H9 (cell line): Measurements from ENCODE around the gene BCAS1. TPM values are rescaled to one million over a fixed set of nuclear protein-coding genes. Genes with fewer than 3 reads are reported as not detected.

Experiments
- DNase-seq: peaks from one replicate; pipeline ENCODE4 v3.0.0-alpha.2; 2017
- H2AFZ ChIP-seq: one replicate; pipeline ENCODE4 v1.6.1; 2013; ENCODE audit warnings: mild to moderate bottlenecking, low read length, control low read depth, moderate library complexity
- H2AK5ac ChIP-seq: 2 replicates; pipeline ENCODE4 v1.6.1; 2013; ENCODE audit warnings: low read length, control low read depth, mixed read lengths; ENCODE audit not compliant: insufficient read length
- H2BK120ac ChIP-seq: one replicate; pipeline ENCODE4 v1.6.1; 2013; ENCODE audit warnings: low read depth, mild to moderate bottlenecking, low read length, control low read depth, inconsistent platforms; ENCODE audit not compliant: poor library complexity, severe bottlenecking
- H2BK12ac ChIP-seq: 2 replicates; pipeline ENCODE4 v1.6.1; 2013; ENCODE audit warnings: low read length, control low read depth, mixed read lengths, low read depth; ENCODE audit not compliant: insufficient read length
- H2BK15ac ChIP-seq: 2 replicates; pipeline ENCODE4 v1.6.1; 2013; ENCODE audit warnings: low read depth, low read length, control low read depth
- H2BK20ac ChIP-seq: one replicate; pipeline ENCODE4 v1.6.1; 2013; ENCODE audit warnings: low read depth, mild to moderate bottlenecking, low read length, control low read depth, inconsistent platforms; ENCODE audit not compliant: poor library complexity, severe bottlenecking
- H2BK5ac ChIP-seq: 2 replicates; pipeline ENCODE4 v1.6.1; 2013; ENCODE audit warnings: low read length, control low read depth, mixed read lengths; ENCODE audit not compliant: insufficient read length
- H3K14ac ChIP-seq: 2 replicates; pipeline ENCODE4 v1.6.1; 2013; ENCODE audit warnings: low read length, control low read depth; ENCODE audit not compliant: insufficient read depth
- H3K18ac ChIP-seq: 2 replicates; pipeline ENCODE4 v1.6.1; 2013; ENCODE audit warnings: low read depth, mild to moderate bottlenecking, mixed read lengths, low read length, control low read depth; ENCODE audit not compliant: insufficient read length
- H3K23ac ChIP-seq: 2 replicates; pipeline ENCODE4 v1.6.1; 2013; ENCODE audit warnings: low read length, control low read depth, mixed read lengths, low read depth; ENCODE audit not compliant: insufficient read length
- H3K23me2 ChIP-seq: 2 replicates; pipeline ENCODE4 v1.6.1; 2013; ENCODE audit warnings: low read depth, mild to moderate bottlenecking, mixed read lengths, low read length, control low read depth; ENCODE audit not compliant: insufficient read length, poor library complexity, severe bottlenecking
- H3K27ac ChIP-seq: 2 replicates; pipeline ENCODE4 v1.5.1; 2013; ENCODE audit warnings: low read length, control low read depth, mixed read lengths, low read depth; ENCODE audit not compliant: insufficient read length
- H3K27me3 ChIP-seq: 2 replicates; pipeline ENCODE4 v1.6.1; 2013; ENCODE audit warnings: low read length, control low read depth, inconsistent platforms; ENCODE audit not compliant: insufficient read depth
- H3K4ac ChIP-seq: 2 replicates; pipeline ENCODE4 v1.6.1; 2013; ENCODE audit warnings: low read depth, mild to moderate bottlenecking, control low read depth, inconsistent platforms, low read length, moderate library complexity
- H3K4me1 ChIP-seq: 2 replicates; pipeline ENCODE4 v1.6.1; 2013; ENCODE audit warnings: low read length, control low read depth, inconsistent platforms; ENCODE audit not compliant: insufficient read depth
- H3K4me2 ChIP-seq: 2 replicates; pipeline ENCODE4 v1.6.1; 2013; ENCODE audit warnings: low read length, control low read depth, mixed read lengths; ENCODE audit not compliant: insufficient read length, insufficient read depth
- H3K56ac ChIP-seq: 2 replicates; pipeline ENCODE4 v1.6.1; 2013; ENCODE audit warnings: low read depth, mild to moderate bottlenecking, mixed read lengths, low read length, control low read depth; ENCODE audit not compliant: insufficient read length
- H3K79me1 ChIP-seq: 2 replicates; pipeline ENCODE4 v1.6.1; 2013; ENCODE audit warnings: low read depth, mild to moderate bottlenecking, moderate library complexity, low read length, control low read depth, inconsistent platforms; ENCODE audit not compliant: insufficient read depth, poor library complexity, severe bottlenecking
- H3K79me2 ChIP-seq: 2 replicates; pipeline ENCODE4 v1.6.1; 2013; ENCODE audit warnings: low read length, control low read depth, inconsistent platforms; ENCODE audit not compliant: insufficient read depth
- H3K9ac ChIP-seq: 2 replicates; pipeline ENCODE4 v1.6.1; 2013; ENCODE audit warnings: low read length, control low read depth, mixed read lengths; ENCODE audit not compliant: insufficient read length; ENCODE audit errors: extremely low read depth
- H3K9me3 ChIP-seq: one replicate; pipeline ENCODE4 v1.6.1; 2013; ENCODE audit warnings: low read depth, low read length, inconsistent platforms; ENCODE audit not compliant: control insufficient read depth
- H3T11ph ChIP-seq: one replicate; pipeline ENCODE4 v1.6.1; 2013; ENCODE audit warnings: mild to moderate bottlenecking, low read length, control low read depth, inconsistent platforms
- H4K20me1 ChIP-seq: one replicate; pipeline ENCODE4 v1.6.1; 2013; ENCODE audit not compliant: control insufficient read depth, insufficient read length, insufficient read depth
- H4K5ac ChIP-seq: 2 replicates; pipeline ENCODE4 v1.6.1; 2013; ENCODE audit warnings: low read depth, mild to moderate bottlenecking, mixed read lengths, low read length, control low read depth; ENCODE audit not compliant: insufficient read length
- H4K8ac ChIP-seq: replicated peaks from 2 replicates; pipeline ENCODE4 v1.6.1; 2013; ENCODE audit warnings: low read length, control low read depth, mixed read lengths, low read depth; ENCODE audit not compliant: insufficient read length
- H4K91ac ChIP-seq: 2 replicates; pipeline ENCODE4 v1.6.1; 2013; ENCODE audit warnings: low read depth, mild to moderate bottlenecking, moderate library complexity, mixed read lengths, low read length, control low read depth; ENCODE audit not compliant: insufficient read length
- H3K27ac Mint-ChIP-seq, 3 experiments: 2 replicates in 2 of 3; 3 replicates in 1 of 3; pipeline ENCODE4 v1.8.0; 2020 to 2021; ENCODE audit warnings: mixed read lengths in 3 of 3, mild to moderate bottlenecking in 1 of 3, moderate library complexity in 1 of 3
- H3K27me3 Mint-ChIP-seq: 2 replicates; pipeline ENCODE4 v1.8.0; 2021; ENCODE audit warnings: low read depth, mild to moderate bottlenecking, moderate library complexity, mixed read lengths
- H3K36me3 Mint-ChIP-seq, 3 experiments: 2 replicates in 2 of 3; 3 replicates in 1 of 3; pipeline ENCODE4 v1.8.0; 2020 to 2021; ENCODE audit warnings: low read depth in 3 of 3, mixed read lengths in 3 of 3; ENCODE audit not compliant: insufficient read depth in 1 of 3
- H3K4me1 Mint-ChIP-seq, 2 experiments: 2 replicates each; pipeline ENCODE4 v1.8.0; 2020; ENCODE audit warnings: mixed read lengths in 2 of 2
- H3K4me3 Mint-ChIP-seq, 2 experiments: 2 replicates in 1 of 2; 3 replicates in 1 of 2; pipeline ENCODE4 v1.8.0; 2020 to 2021; ENCODE audit warnings: mild to moderate bottlenecking in 2 of 2, mixed read lengths in 2 of 2, moderate library complexity in 1 of 2
- H3K9me3 Mint-ChIP-seq, 2 experiments: 2 replicates in 1 of 2; 3 replicates in 1 of 2; pipeline ENCODE4 v1.8.0; 2020; ENCODE audit warnings: mild to moderate bottlenecking in 2 of 2, mixed read lengths in 2 of 2, moderate library complexity in 1 of 2
- CTCF ChIP-seq: fragments of 200-600 bp; sonication (generic); conservative IDR thresholded peaks from 3 replicates; pipeline ENCODE4 v1.8.0; 2021; ENCODE audit warnings: antibody characterized with exemption, mild to moderate bottlenecking
- WGBS: extraction: QIAGEN DNeasy Blood & Tissue Kit; methylation state at CpG from one replicate; pipeline ENCODE4 v1.1.7; 2013; ENCODE audit warnings: missing lambda C conversion rate, low lambda C conversion rate, mixed read lengths; ENCODE audit not compliant: insufficient read length; ENCODE audit errors: extremely low coverage; 5-methylcytosine and 5-hydroxymethylcytosine counted together
- total RNA-seq: library from RNA; stranded (reverse); gene quantifications from 2 replicates; pipeline ENCODE4 v1.2.1, GENCODE V29; 2021

The BCAS1 gene
- total RNA-seq, 1 experiment from 2014 or later: 0.15 TPM

- Histone ChIP-seq H3K23ac (no peak overlapping the region), H4K8ac (no peak overlapping the region), H3K27ac (no peak overlapping the region), H2BK15ac (no peak overlapping the region), H4K20me1 (no peaks in the 10 kb centered on the region), H3K4me2 (no peak overlapping the region), H3K4ac (no peak overlapping the region), H4K5ac (no peak overlapping the region), H3T11ph (no peak overlapping the region), H3K9ac (no peak overlapping the region), H3K79me1 (no peaks in the 10 kb centered on the region), H3K23me2 (no peaks in the 10 kb centered on the region), H2AK5ac (no peak overlapping the region), H4K91ac (no peak overlapping the region), H3K9me3 (no peaks in the 10 kb centered on the region), H3K27me3 (no peaks in the 10 kb centered on the region), H2BK120ac (no peak overlapping the region), H2BK20ac (no peak overlapping the region), H2AFZ (no peak overlapping the region), H2BK5ac (no peak overlapping the region), H3K14ac (no peak overlapping the region), H3K56ac (no peak overlapping the region), H3K18ac (no peak overlapping the region), H3K4me1 (no peaks in the 10 kb centered on the region), H2BK12ac (no peak overlapping the region), H3K79me2 (no peaks in the 10 kb centered on the region)
- Mint-ChIP-seq H3K27me3 (no peaks in the 10 kb centered on the region), H3K36me3 (no peaks in the 10 kb centered on the region), H3K4me3 (no peak overlapping the region), H3K4me1 (peaks cover 4 to 6% of the 10 kb centered on the region in 2 experiments), H3K9me3 (no peaks in the 10 kb centered on the region; a peak in 2 of 5 replicates), H3K27ac (no peak overlapping the region)
- no CpG with 5 or more reads among the region's 2 CpGs for WGBS
- no peak for DNase-seq
- TF ChIP-seq CTCF: no peak
Observed at GRCh38 chr20:54051068-54051467, 19.3 kb downstream of the BCAS1 start.
